AG10803 (cell line): ENCODE results near the gene CLK3.

ENCODE experiments used
- DNase-seq: peaks from one replicate; pipeline ENCODE4 v3.0.0; 2010; ENCODE audit warnings: low read depth
- H3K4me3 ChIP-seq: 2 replicates; pipeline ENCODE4 v1.5.1; 2011; ENCODE audit warnings: mild to moderate bottlenecking, low read length, control low read depth
- TF ChIP-seq, protein P1 (sequence below): conservative IDR thresholded peaks from 2 replicates; pipeline ENCODE4 v1.5.1; 2011; ENCODE audit warnings: mild to moderate bottlenecking, low read length, control low read depth, inconsistent platforms

CLK3 gene

DNA sequence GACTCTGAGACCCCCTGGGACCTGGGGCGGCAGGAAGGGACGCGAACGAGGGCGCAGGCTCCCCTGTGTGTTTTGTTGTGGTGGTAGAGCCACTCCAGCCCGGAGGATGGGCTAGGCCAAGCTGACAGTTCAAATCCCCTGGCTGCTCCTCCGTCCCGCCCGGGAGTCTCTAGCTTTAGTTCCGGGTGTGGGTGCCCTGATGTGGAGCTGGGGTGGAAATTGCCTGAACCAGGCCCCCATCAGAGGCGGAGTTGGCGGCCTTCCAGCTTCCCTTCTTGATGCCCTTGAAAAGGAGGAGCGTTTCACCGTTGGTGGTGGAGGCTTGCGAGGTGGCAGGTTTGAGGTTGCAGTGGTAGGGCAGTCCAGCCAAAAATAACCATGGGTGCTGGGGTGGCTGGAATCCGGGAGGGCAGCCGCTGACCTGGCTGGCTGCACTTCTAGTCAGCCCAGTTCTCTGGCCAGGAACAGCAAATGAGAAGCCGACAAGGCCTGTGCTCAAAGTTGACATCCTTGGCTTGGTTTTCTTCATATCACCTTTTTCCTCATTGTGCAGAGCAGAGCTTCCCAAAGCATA lies 817 bp downstream of the CLK3 start:
- TF ChIP-seq, protein P1, sequence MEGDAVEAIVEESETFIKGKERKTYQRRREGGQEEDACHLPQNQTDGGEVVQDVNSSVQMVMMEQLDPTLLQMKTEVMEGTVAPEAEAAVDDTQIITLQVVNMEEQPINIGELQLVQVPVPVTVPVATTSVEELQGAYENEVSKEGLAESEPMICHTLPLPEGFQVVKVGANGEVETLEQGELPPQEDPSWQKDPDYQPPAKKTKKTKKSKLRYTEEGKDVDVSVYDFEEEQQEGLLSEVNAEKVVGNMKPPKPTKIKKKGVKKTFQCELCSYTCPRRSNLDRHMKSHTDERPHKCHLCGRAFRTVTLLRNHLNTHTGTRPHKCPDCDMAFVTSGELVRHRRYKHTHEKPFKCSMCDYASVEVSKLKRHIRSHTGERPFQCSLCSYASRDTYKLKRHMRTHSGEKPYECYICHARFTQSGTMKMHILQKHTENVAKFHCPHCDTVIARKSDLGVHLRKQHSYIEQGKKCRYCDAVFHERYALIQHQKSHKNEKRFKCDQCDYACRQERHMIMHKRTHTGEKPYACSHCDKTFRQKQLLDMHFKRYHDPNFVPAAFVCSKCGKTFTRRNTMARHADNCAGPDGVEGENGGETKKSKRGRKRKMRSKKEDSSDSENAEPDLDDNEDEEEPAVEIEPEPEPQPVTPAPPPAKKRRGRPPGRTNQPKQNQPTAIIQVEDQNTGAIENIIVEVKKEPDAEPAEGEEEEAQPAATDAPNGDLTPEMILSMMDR, result no peak
- peak; percentile 64 for DNase-seq
- peak overlapping the region; percentile 98 for H3K4me3 ChIP-seq

DNA sequence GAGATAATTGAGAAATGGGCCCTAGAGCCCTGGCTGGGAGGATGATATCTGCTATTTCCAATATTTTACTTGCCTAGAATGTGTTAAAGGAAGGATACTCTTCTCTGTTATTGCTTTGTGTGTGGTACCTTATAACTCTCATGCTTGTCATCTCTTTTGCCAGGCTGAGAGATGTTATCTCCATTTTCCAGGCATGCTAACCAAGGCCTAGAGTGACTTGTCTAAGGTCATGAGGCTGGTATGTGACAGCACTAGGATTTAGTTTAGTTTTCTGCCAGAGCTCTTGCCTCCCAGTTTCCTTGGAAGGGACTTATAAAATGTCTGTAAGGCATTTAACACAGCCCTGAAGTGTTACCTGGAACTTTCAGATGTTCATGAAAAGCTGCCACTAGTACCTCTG lies 1.4 kb downstream of the CLK3 start:
- DNase-seq, result no peak
- H3K4me3 ChIP-seq, result peak overlapping the region; percentile 98
- TF ChIP-seq, protein P1, result no peak

DNA sequence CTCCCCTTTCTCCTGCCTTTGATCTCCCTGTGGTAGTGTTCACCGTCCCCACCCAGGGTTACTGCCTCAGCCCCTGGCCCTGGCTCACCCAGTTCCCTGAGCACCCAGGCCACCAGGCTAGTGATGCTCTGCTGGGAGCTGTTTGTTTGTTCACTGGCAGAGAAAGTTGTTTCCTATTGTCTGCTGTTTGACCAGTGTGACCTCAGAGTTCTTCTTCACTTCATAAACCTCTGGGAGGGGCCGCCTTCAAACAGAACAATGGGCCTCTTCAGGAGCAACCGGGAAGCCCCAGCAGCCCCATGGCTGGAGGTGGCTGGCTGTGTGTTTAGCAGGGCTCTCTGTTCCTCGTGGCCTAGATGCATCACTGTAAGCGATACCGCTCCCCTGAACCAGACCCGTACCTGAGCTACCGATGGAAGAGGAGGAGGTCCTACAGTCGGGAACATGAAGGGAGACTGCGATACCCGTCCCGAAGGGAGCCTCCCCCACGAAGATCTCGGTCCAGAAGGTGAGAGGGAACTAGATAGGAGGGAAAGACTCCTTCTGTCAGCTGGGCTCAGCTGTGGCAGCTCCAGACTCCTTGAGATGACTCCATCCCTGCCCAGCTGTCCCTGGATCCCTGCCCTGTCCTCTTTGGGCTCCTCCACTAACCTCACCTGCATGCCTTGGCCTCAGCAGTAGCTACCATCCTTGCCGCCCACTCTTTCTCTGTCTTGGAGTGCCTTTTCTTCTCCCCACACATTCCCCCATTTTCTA lies 3.4 kb downstream of the CLK3 start:
- TF ChIP-seq, protein P1, result no peak
- H3K4me3 ChIP-seq, result no peak overlapping the region
- no peak for DNase-seq

DNA sequence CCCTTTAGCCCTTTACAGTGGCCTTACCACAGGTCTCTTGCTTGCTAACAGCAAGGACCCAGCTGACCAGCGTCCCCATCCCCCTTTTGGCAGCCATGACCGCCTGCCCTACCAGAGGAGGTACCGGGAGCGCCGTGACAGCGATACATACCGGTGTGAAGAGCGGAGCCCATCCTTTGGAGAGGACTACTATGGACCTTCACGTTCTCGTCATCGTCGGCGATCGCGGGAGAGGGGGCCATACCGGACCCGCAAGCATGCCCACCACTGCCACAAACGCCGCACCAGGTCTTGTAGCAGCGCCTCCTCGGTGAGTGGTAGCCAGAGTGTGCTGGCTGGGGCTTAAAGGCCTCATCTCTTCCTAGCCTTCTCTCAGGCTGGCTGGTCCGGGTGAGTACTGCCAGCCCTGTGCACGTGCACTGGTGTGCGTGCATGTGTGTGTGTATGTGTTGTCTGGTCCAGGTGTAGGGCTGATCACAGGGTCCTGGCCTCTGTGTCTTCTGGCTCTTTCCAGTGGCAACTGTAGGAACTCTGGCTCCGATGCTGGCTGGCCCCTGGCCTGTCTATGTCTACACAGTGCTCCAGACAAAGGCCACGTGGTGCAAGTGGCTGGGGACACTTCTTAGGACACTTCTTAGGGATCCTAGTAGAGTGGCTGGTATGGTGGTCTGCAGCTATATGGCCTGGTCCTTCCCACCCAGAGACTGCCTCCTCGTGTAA lies 4.4 kb downstream of the CLK3 start:
- DNase-seq, result no peak
- H3K4me3 ChIP-seq, result no peak overlapping the region
- TF ChIP-seq, protein P1, result no peak

DNA sequence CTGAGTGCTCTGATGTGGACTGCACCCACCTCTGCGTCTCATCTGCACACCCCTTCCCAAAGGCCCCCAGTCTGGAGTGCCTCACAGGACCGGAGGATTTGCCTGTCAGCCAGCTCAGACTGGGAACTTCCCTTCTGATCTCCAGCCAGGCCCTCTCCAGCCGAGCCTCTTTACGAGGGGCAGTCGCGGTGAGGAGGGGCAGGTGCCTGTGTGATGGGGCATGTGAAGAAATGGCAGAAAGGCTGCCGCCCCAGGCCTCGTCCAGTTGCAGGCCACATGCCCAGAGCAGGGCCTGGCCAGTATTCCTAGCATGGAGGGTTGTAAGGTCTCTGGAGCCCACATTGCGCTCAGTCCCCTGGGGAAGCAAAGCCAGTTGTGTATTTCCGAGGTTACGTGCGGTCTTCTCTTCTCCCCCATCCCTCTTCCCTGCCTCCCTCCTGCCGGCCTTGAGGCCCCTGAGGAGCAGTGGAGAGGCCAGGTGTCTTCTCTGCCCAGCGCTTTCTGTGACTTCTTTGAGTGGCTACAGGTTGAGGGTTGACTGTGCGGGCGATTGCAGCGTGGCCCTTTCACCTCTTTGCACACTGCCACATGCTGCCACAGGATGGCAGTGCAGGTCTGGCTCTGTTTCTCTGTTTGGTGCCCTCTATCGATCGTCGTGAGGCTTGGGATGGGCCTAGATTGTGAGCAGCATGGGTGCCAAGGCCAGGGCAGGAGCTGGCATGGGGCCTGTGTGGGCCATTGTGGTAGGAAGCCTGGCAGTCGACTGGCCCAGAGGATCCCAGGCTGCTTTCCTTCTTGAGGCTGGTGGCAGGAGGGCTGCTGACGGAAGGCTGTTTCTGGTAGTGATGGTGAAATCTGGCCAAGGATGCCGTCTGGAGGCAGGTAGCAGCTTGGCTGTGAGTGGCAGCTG lies 5.3 kb downstream of the CLK3 start:
- TF ChIP-seq, protein P1, result peak; percentile 98
- DNase-seq, result peak; percentile 69
- H3K4me3 ChIP-seq, result no peak overlapping the region

DNA sequence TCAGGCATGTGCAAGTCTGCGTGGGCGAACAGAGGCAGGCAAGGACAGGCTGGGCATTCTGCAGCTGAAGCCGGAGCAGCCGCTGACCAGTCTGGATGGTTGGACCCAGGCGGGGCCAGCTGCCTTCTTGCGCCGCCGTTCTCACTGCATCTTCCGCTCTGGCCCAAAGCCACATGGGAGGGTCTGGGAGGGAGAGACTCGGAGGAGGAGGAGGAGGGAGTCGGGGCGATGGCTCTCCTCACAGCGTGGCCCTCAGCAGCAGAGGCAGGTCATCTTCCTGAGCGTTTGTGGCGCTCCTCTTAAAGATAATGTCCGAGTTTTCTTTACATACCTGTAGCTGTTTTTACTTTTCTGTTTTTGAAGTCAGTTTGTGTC lies 5.9 kb downstream of the CLK3 start:
- DNase-seq, result no peak
- TF ChIP-seq, protein P1, result no peak
- H3K4me3 ChIP-seq, result no peak overlapping the region
